Activated CD8-positive, alpha-beta memory T cell treated with anti-CD3 and anti-CD28 coated beads, Interleukin-2, amount 50 U/mL, for 24 hours (primary cell): ENCODE results near the gene PRRG3.

Experiments used
- DNase-seq: peaks from one replicate; pipeline ENCODE4 v3.0.0-alpha.2; 2020; ENCODE audit errors: extremely low read depth

PRRG3 gene

GRCh38 chrX:151742311-151742710, 47.1 kb downstream of the PRRG3 start:
- DNase-seq, result no peak

DNA sequence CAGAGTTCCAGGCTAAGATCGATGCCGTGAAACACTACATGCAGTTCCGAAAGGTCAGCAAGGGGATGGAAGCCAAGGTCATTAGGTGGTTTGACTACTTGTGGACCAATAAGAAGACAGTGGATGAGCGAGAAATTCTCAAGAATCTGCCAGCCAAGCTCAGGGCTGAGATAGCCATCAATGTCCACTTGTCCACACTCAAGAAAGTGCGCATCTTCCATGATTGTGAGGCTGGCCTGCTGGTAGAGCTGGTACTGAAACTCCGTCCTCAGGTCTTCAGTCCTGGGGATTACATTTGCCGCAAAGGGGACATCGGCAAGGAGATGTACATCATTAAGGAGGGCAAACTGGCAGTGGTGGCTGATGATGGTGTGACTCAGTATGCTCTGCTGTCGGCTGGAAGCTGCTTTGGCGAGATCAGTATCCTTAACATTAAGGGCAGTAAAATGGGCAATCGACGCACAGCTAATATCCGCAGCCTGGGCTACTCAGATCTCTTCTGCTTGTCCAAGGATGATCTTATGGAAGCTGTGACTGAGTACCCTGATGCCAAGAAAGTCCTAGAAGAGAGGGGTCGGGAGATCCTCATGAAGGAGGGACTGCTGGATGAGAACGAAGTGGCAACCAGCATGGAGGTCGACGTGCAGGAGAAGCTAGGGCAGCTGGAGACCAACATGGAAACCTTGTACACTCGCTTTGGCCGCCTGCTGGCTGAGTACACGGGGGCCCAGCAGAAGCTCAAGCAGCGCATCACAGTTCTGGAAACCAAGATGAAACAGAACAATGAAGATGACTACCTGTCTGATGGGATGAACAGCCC, 48.6 kb downstream of the PRRG3 start:
- no peak for DNase-seq

GRCh38 chrX:151745651-151746050, 50.4 kb downstream of the PRRG3 start:
- DNase-seq, result no peak

DNA sequence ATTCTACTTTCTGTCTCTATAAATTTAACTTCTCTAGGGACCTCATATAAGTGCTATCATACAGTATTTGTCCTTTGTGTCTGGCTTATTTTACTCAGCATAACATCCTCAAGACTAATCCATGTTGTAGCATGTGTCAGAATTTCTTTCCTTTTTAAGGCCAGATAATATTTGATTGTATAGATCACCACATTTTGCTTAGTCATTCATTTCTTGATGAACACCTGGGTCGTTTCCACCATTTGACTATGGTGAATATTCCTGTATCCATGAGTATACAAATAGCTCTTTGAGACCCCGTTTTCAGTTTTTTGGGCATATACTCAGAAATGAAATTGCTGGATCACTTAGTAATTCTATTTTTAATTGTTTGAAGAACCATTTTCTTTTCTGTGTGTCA, 51.2 kb downstream of the PRRG3 start:
- no peak for DNase-seq

DNA sequence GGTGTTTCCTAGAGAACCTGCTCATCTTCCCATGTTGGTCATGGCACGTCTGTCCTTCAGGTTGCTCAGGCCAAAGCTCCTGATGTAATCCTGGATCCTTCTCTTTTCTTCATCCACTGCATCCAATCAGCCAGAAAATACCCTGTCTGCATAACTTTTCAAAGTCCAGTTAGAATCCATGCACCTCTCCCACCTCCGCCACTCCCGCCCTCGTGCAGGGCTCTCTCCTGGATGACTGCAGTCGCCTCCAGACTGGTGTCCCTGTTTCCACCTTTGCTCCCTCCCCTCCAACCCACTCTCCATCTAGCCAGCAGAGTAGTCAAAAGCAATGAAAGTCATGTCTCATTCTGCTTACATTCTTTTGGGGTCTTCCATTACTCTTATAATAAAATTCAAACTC, 55.3 kb downstream of the PRRG3 start:
- no peak for DNase-seq

- DNase-seq, result no peak
Measured at GRCh38 chrX:151752847-151753246, 57.6 kb downstream of the PRRG3 start.

DNA sequence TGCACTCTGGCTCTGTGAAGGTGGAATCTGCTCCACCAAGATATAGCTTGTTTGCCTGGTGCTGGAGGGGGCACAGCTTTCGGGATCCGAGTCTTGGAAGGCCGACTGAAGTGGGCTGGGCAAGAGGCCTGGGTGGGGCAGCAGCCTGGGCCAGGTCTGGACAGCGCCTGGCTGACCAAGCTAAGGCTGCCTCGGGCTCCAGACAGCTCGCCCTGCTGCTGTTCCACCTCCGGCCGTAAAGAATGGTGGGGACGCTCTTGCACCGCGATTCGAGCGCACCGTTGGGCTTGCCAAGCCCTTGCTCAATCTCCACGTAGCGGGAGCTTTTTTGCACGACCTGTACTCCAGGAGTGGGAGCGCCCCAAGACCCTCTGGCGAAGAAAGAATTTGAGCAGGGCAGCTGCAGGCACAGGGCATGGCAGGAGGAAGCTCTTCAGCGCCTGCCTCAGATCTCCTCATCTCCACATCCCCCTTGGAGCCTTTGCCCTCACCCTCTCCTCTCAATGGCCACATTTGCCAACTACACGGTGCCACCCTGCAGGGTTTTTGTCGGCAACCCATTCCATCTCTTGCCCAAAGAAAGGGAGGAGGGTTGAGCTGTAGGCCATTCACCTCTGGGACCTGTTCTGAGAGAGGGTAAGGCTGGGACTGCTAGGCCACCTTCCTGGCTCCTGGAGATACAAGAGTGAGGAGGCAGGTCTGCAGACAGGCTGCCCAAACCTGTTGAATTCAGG, 58.2 kb downstream of the PRRG3 start:
- no peak for DNase-seq

DNA sequence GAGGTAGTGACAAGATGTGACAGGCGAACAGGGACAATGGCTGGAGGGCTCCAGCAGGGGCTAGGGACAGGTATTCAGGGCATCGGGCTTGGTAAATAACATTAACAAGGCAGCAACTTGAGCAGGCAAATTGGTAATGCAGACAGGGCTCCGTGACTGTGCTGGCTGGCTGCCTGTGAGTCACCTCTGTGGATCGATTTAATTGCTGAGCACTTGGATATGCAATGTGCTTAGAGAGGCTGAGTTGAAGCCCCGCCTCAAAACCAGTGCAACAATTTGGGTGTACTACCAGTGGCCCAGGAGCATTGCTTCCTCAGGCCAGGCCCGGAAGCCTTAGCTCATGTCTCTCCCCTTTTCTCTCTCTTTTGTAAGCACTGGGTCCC, 58.8 kb downstream of the PRRG3 start:
- DNase-seq, result no peak

- DNase-seq, result no peak
Measured at GRCh38 chrX:151754641-151755215, 59.5 kb downstream of the PRRG3 start.
